DOHH2 (cell line): ENCODE results near the gene CCL11.

Source experiments
- H3F3A ChIP-seq: fragments of 200-600 bp; sonication (generic), shearing (Covaris generic); 2 replicates; pipeline ENCODE4 v1.6.0; 2016; ENCODE audit warnings: antibody characterized with exemption, mild to moderate bottlenecking; ENCODE audit not compliant: control insufficient read depth, insufficient read depth
- H3K27ac ChIP-seq: fragments of 200-600 bp; sonication (generic); 2 replicates; pipeline ENCODE4 v1.5.1; 2014; ENCODE audit warnings: low read depth, mild to moderate bottlenecking, low read length, moderate library complexity
- H3K27me3 ChIP-seq: fragments of 200-600 bp; sonication (generic); 2 replicates; pipeline ENCODE4 v1.6.1; 2014; ENCODE audit warnings: mild to moderate bottlenecking, low read length, mixed read lengths; ENCODE audit not compliant: control insufficient read depth
- H3K36me3 ChIP-seq: fragments of 200-600 bp; sonication (generic); 2 replicates; pipeline ENCODE4 v1.6.1; 2014; ENCODE audit warnings: mild to moderate bottlenecking, low read length, moderate library complexity, mixed read lengths; ENCODE audit not compliant: control insufficient read depth
- H3K4me1 ChIP-seq: fragments of 200-600 bp; sonication (generic); 2 replicates; pipeline ENCODE4 v1.6.1; 2014; ENCODE audit warnings: mild to moderate bottlenecking, low read length, mixed read lengths; ENCODE audit not compliant: control insufficient read depth
- H3K4me2 ChIP-seq: fragments of 200-600 bp; sonication (generic); 2 replicates; pipeline ENCODE4 v1.6.0; 2014; ENCODE audit warnings: mild to moderate bottlenecking, low read length, moderate library complexity
- H3K4me3 ChIP-seq: fragments of 200-600 bp; sonication (generic); 2 replicates; pipeline ENCODE4 v1.5.1; 2014; ENCODE audit warnings: mild to moderate bottlenecking, low read length, mixed read lengths
- H3K79me2 ChIP-seq: fragments of 200-600 bp; sonication (generic); 2 replicates; pipeline ENCODE4 v1.6.1; 2014; ENCODE audit warnings: mild to moderate bottlenecking, low read length, mixed read lengths; ENCODE audit not compliant: control insufficient read depth
- H3K9me2 ChIP-seq: fragments of 200-600 bp; sonication (generic); replicated peaks from 2 replicates; pipeline ENCODE4 v1.6.1; 2014; ENCODE audit warnings: mild to moderate bottlenecking, low read length, mixed read lengths; ENCODE audit not compliant: control insufficient read depth
- H3K9me3 ChIP-seq: fragments of 200-600 bp; sonication (generic); 2 replicates; pipeline ENCODE4 v1.6.1; 2014; ENCODE audit warnings: antibody characterized with exemption, low read length, mixed read lengths; ENCODE audit not compliant: control insufficient read depth, insufficient read depth
- H4K20me1 ChIP-seq: fragments of 200-600 bp; sonication (generic); 2 replicates; pipeline ENCODE4 v1.6.0; 2014; ENCODE audit warnings: low read depth, mild to moderate bottlenecking, antibody characterized with exemption, low read length, moderate library complexity; ENCODE audit not compliant: control insufficient read depth, insufficient read depth
- CTCF ChIP-seq: fragments of 200-600 bp; sonication (generic); IDR thresholded peaks from one replicate; pipeline ENCODE4 v1.5.1; 2014; ENCODE audit warnings: antibody characterized with exemption, mild to moderate bottlenecking, low read depth, low read length; ENCODE audit not compliant: poor library complexity, severe bottlenecking
- EZH2phosphoT487 ChIP-seq: fragments of 200-600 bp; sonication (generic); IDR thresholded peaks from 2 replicates; pipeline ENCODE4 v1.6.1; 2017; ENCODE audit warnings: borderline replicate concordance, mild to moderate bottlenecking, antibody characterized with exemption, low read length, moderate library complexity, mixed read lengths

The CCL11 gene

DNA sequence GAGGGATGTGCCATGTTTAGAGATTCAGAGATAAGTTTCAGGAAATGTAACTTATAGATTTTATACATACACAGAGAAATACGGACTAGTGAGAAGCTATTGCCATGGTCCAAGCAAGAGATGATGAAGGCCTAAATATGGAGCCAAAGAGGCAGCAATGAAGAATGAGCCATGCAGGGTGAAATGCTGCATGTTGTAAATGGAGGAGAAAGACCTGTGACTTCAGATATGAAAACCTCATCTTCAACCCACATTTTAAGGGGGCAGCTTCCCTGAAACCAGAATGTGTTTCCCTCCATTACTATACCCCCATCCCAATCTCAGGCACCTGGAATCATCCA is 27.6 kb upstream of the CCL11 start:
- no peaks in the 10 kb centered on the region for H3K9me3 ChIP-seq
- no peak overlapping the region for H3K4me2 ChIP-seq
- H3F3A ChIP-seq: no peaks in the 10 kb centered on the region
- H4K20me1 ChIP-seq: no peaks in the 10 kb centered on the region
- no peak overlapping the region for H3K4me3 ChIP-seq
- no peaks in the 10 kb centered on the region for H3K4me1 ChIP-seq
- no peak overlapping the region for H3K27ac ChIP-seq
- no peak for TF ChIP-seq EZH2phosphoT487
- TF ChIP-seq CTCF: no peak
- H3K36me3 ChIP-seq: no peaks in the 10 kb centered on the region
- no peaks in the 10 kb centered on the region for H3K9me2 ChIP-seq
- H3K27me3 ChIP-seq: peaks cover 2% of the 10 kb centered on the region; the same call in 1 of the 2 replicates
- H3K79me2 ChIP-seq: no peaks in the 10 kb centered on the region

GRCh38 chr17:34259146-34259545 is 26.4 kb upstream of the CCL11 start:
- no peak overlapping the region for H3K4me3 ChIP-seq
- H4K20me1 ChIP-seq: no peaks in the 10 kb centered on the region
- H3K27ac ChIP-seq: no peak overlapping the region
- H3K9me2 ChIP-seq: no peaks in the 10 kb centered on the region
- H3K79me2 ChIP-seq: no peaks in the 10 kb centered on the region
- H3K36me3 ChIP-seq: no peaks in the 10 kb centered on the region
- no peak for TF ChIP-seq EZH2phosphoT487
- no peak for TF ChIP-seq CTCF
- no peaks in the 10 kb centered on the region for H3K4me1 ChIP-seq
- no peak overlapping the region for H3K4me2 ChIP-seq
- H3F3A ChIP-seq: no peaks in the 10 kb centered on the region
- peaks cover 2% of the 10 kb centered on the region; the same call in 1 of the 2 replicates for H3K27me3 ChIP-seq
- H3K9me3 ChIP-seq: no peaks in the 10 kb centered on the region

DNA sequence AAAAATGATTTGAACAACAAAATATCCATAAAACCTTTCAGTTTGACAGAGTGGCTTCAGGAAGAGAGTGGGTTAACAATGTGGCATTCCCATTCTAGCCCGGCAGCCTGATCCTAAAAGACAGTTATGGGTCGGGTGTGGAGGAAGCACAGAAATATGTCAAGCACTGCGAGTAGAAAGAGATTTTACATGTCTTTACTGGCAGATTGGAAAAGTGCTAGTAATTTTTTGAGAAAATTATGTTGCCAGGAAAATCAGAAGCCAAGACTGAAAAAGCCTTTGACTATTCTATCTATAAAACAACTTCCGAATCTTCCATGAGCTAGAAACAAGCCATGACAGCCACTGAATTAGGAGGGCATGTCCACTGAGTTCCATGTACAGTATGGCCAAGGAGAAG is 24.7 kb upstream of the CCL11 start:
- H3K27ac ChIP-seq: no peak overlapping the region
- H3K9me3 ChIP-seq: no peaks in the 10 kb centered on the region
- H3K9me2 ChIP-seq: no peaks in the 10 kb centered on the region
- H3K79me2 ChIP-seq: no peaks in the 10 kb centered on the region
- no peak overlapping the region for H3K4me3 ChIP-seq
- TF ChIP-seq EZH2phosphoT487 (no peak), CTCF (no peak)
- no peaks in the 10 kb centered on the region for H3F3A ChIP-seq
- no peak overlapping the region for H3K4me2 ChIP-seq
- no peaks in the 10 kb centered on the region for H4K20me1 ChIP-seq
- H3K27me3 ChIP-seq: no peaks in the 10 kb centered on the region
- H3K4me1 ChIP-seq: no peaks in the 10 kb centered on the region
- no peaks in the 10 kb centered on the region for H3K36me3 ChIP-seq
